ENCODE measurements around the gene CREB5. TPM values are rescaled to one million over a fixed set of nuclear protein-coding genes. Genes with fewer than 3 reads are reported as not detected.
"Not testable (repeated sequence)": the region's sequence is repeated elsewhere in the genome, so short reads cannot be mapped to it uniquely, and the experiment has no call there.

CREB5 gene
- total and polyA plus RNA-seq, 9 donors: 16.0 to 46.2 (median 28.5) TPM

GRCh38 chr7:28597284-28597683, 185.0 kb downstream of the CREB5 start:
- H3K4me1 ChIP-seq (ENCODE audit: control insufficient read depth, insufficient read depth, low read length): no peaks in the 10 kb centered on the region
- H3K36me3 ChIP-seq (ENCODE audit: control insufficient read depth, insufficient read depth, low read length): no peaks in the 10 kb centered on the region
- WGBS (ENCODE audit: insufficient coverage): 57% methylated on average over 1 of the region's 2 CpGs
- H3K27ac ChIP-seq (ENCODE audit: low read length): no peak overlapping the region
- no peaks in the 10 kb centered on the region for H3K9me3 ChIP-seq (replicated peaks; ENCODE audit: control insufficient read depth, low read depth, low read length)
- H3K4me3 ChIP-seq (ENCODE audit: low read length): no peak overlapping the region
- no peaks in the 10 kb centered on the region for H3K27me3 ChIP-seq (ENCODE audit: control insufficient read depth, insufficient read depth, low read length)
- DNase-seq: no peak

- WGBS (ENCODE audit: insufficient coverage): 100% methylated on average over 1 of the region's 5 CpGs
- H3K9me3 ChIP-seq (replicated peaks; ENCODE audit: control insufficient read depth, low read depth, low read length); H3K27me3 ChIP-seq (ENCODE audit: control insufficient read depth, insufficient read depth, low read length); H3K27ac ChIP-seq (ENCODE audit: low read length); H3K4me1 ChIP-seq (ENCODE audit: control insufficient read depth, insufficient read depth, low read length); DNase-seq; H3K4me3 ChIP-seq (ENCODE audit: low read length); H3K36me3 ChIP-seq (ENCODE audit: control insufficient read depth, insufficient read depth, low read length): not testable (repeated sequence)
Observed at GRCh38 chr7:28598037-28598436, 185.7 kb downstream of the CREB5 start.

- DNase-seq: no peak
- no peaks in the 10 kb centered on the region for H3K9me3 ChIP-seq (replicated peaks; ENCODE audit: control insufficient read depth, low read depth, low read length)
- H3K27me3 ChIP-seq (ENCODE audit: control insufficient read depth, insufficient read depth, low read length): no peaks in the 10 kb centered on the region
- no CpG with 5 or more reads among the region's 3 CpGs for WGBS (ENCODE audit: insufficient coverage)
- H3K4me1 ChIP-seq (ENCODE audit: control insufficient read depth, insufficient read depth, low read length): no peaks in the 10 kb centered on the region
- no peaks in the 10 kb centered on the region for H3K36me3 ChIP-seq (ENCODE audit: control insufficient read depth, insufficient read depth, low read length)
- no peak overlapping the region for H3K27ac ChIP-seq (ENCODE audit: low read length)
- H3K4me3 ChIP-seq (ENCODE audit: low read length): no peak overlapping the region
Observed at GRCh38 chr7:28598586-28598985, 186.3 kb downstream of the CREB5 start.

- WGBS (ENCODE audit: insufficient coverage): no CpG with 5 or more reads among the region's 5 CpGs
- Histone ChIP-seq H3K9me3 (replicated peaks; ENCODE audit: control insufficient read depth, low read depth, low read length) (no peaks in the 10 kb centered on the region), H3K4me3 (ENCODE audit: low read length) (no peak overlapping the region), H3K27me3 (ENCODE audit: control insufficient read depth, insufficient read depth, low read length) (no peaks in the 10 kb centered on the region), H3K36me3 (ENCODE audit: control insufficient read depth, insufficient read depth, low read length) (no peaks in the 10 kb centered on the region), H3K4me1 (ENCODE audit: control insufficient read depth, insufficient read depth, low read length) (no peaks in the 10 kb centered on the region), H3K27ac (ENCODE audit: low read length) (no peak overlapping the region)
- no peak for DNase-seq
Observed at GRCh38 chr7:28599411-28599810, 187.1 kb downstream of the CREB5 start.

GRCh38 chr7:28602282-28602681, 190.0 kb downstream of the CREB5 start:
- WGBS (ENCODE audit: insufficient coverage): 100% methylated on average over 3 of the region's 3 CpGs

GRCh38 chr7:28605427-28606085, 193.2 kb downstream of the CREB5 start:
- Histone ChIP-seq H3K36me3 (ENCODE audit: control insufficient read depth, insufficient read depth, low read length) (no peaks in the 10 kb centered on the region), H3K9me3 (replicated peaks; ENCODE audit: control insufficient read depth, low read depth, low read length) (no peaks in the 10 kb centered on the region), H3K4me1 (ENCODE audit: control insufficient read depth, insufficient read depth, low read length) (peaks cover 12% of the 10 kb centered on the region), H3K4me3 (ENCODE audit: low read length) (no peak overlapping the region), H3K27ac (ENCODE audit: low read length) (no peak overlapping the region), H3K27me3 (ENCODE audit: control insufficient read depth, insufficient read depth, low read length) (no peaks in the 10 kb centered on the region)
- DNase-seq: peak; percentile 60
- whole genome bisulfite sequencing (ENCODE audit: insufficient coverage): 45% methylated on average over 2 of the region's 7 CpGs

More at GRCh38 chr7:28602282-28602681, 190.0 kb downstream of the CREB5 start:
- Histone ChIP-seq H3K4me1 (ENCODE audit: control insufficient read depth, insufficient read depth, low read length) (peaks cover 2% of the 10 kb centered on the region), H3K9me3 (replicated peaks; ENCODE audit: control insufficient read depth, low read depth, low read length) (no peaks in the 10 kb centered on the region), H3K36me3 (ENCODE audit: control insufficient read depth, insufficient read depth, low read length) (no peaks in the 10 kb centered on the region), H3K27me3 (ENCODE audit: control insufficient read depth, insufficient read depth, low read length) (no peaks in the 10 kb centered on the region), H3K27ac (ENCODE audit: low read length) (no peak overlapping the region), H3K4me3 (ENCODE audit: low read length) (no peak overlapping the region)
- DNase-seq: no peak

GRCh38 chr7:28606421-28606820, 194.1 kb downstream of the CREB5 start:
- H3K36me3 ChIP-seq (ENCODE audit: control insufficient read depth, insufficient read depth, low read length): no peaks in the 10 kb centered on the region
- no peak overlapping the region for H3K27ac ChIP-seq (ENCODE audit: low read length)
- H3K4me1 ChIP-seq (ENCODE audit: control insufficient read depth, insufficient read depth, low read length): peaks cover 12% of the 10 kb centered on the region
- H3K27me3 ChIP-seq (ENCODE audit: control insufficient read depth, insufficient read depth, low read length): no peaks in the 10 kb centered on the region
- DNase-seq: no peak
- no peaks in the 10 kb centered on the region for H3K9me3 ChIP-seq (replicated peaks; ENCODE audit: control insufficient read depth, low read depth, low read length)
- no peak overlapping the region for H3K4me3 ChIP-seq (ENCODE audit: low read length)

- Histone ChIP-seq H3K4me3 (ENCODE audit: low read length) (no peak overlapping the region), H3K27me3 (ENCODE audit: control insufficient read depth, insufficient read depth, low read length) (no peaks in the 10 kb centered on the region), H3K27ac (ENCODE audit: low read length) (peak overlapping the region; percentile 15), H3K9me3 (replicated peaks; ENCODE audit: control insufficient read depth, low read depth, low read length) (no peaks in the 10 kb centered on the region), H3K36me3 (ENCODE audit: control insufficient read depth, insufficient read depth, low read length) (no peaks in the 10 kb centered on the region), H3K4me1 (ENCODE audit: control insufficient read depth, insufficient read depth, low read length) (peaks cover 12% of the 10 kb centered on the region)
- no CpG with 5 or more reads among the region's 4 CpGs for WGBS (ENCODE audit: insufficient coverage)
- DNase-seq: no peak
Observed at GRCh38 chr7:28607855-28608193, 195.5 kb downstream of the CREB5 start.

GRCh38 chr7:28608237-28608656, 195.9 kb downstream of the CREB5 start:
- Histone ChIP-seq H3K36me3 (ENCODE audit: control insufficient read depth, insufficient read depth, low read length) (no peaks in the 10 kb centered on the region), H3K27ac (ENCODE audit: low read length) (peak overlapping the region; percentile 15), H3K27me3 (ENCODE audit: control insufficient read depth, insufficient read depth, low read length) (no peaks in the 10 kb centered on the region), H3K9me3 (replicated peaks; ENCODE audit: control insufficient read depth, low read depth, low read length) (no peaks in the 10 kb centered on the region), H3K4me3 (ENCODE audit: low read length) (no peak overlapping the region), H3K4me1 (ENCODE audit: control insufficient read depth, insufficient read depth, low read length) (peaks cover 12% of the 10 kb centered on the region)
- DNase-seq: peak; percentile 58
- no CpG with 5 or more reads among the region's 1 CpG for WGBS (ENCODE audit: insufficient coverage)

GRCh38 chr7:28608731-28609130, 196.4 kb downstream of the CREB5 start:
- Histone ChIP-seq H3K9me3 (replicated peaks; ENCODE audit: control insufficient read depth, low read depth, low read length) (no peaks in the 10 kb centered on the region), H3K27ac (ENCODE audit: low read length) (no peak overlapping the region), H3K27me3 (ENCODE audit: control insufficient read depth, insufficient read depth, low read length) (no peaks in the 10 kb centered on the region), H3K4me3 (ENCODE audit: low read length) (no peak overlapping the region), H3K36me3 (ENCODE audit: control insufficient read depth, insufficient read depth, low read length) (no peaks in the 10 kb centered on the region), H3K4me1 (ENCODE audit: control insufficient read depth, insufficient read depth, low read length) (peaks cover 12% of the 10 kb centered on the region)
- DNase-seq: no peak
- no CpG with 5 or more reads among the region's 3 CpGs for WGBS (ENCODE audit: insufficient coverage)

- 73% methylated on average over 3 of the region's 3 CpGs for WGBS (ENCODE audit: insufficient coverage)
- Histone ChIP-seq H3K9me3 (replicated peaks; ENCODE audit: control insufficient read depth, low read depth, low read length) (no peaks in the 10 kb centered on the region), H3K36me3 (ENCODE audit: control insufficient read depth, insufficient read depth, low read length) (no peaks in the 10 kb centered on the region), H3K27ac (ENCODE audit: low read length) (no peak overlapping the region), H3K27me3 (ENCODE audit: control insufficient read depth, insufficient read depth, low read length) (no peaks in the 10 kb centered on the region), H3K4me1 (ENCODE audit: control insufficient read depth, insufficient read depth, low read length) (peaks cover 12% of the 10 kb centered on the region), H3K4me3 (ENCODE audit: low read length) (no peak overlapping the region)
- peak; percentile 69 for DNase-seq
Observed at GRCh38 chr7:28609608-28610007, 197.3 kb downstream of the CREB5 start.

Data from muscle of leg (tissue), 11 donors.